K562 (cell line): ENCODE measurements around the gene OLFML2B. TPM values are rescaled to one million over a fixed set of nuclear protein-coding genes. Genes with fewer than 3 reads are reported as not detected.

Experiments used
- ATAC-seq: fragments of 200-7000 bp; cut with Tn5 transposase; 3 replicates; pipeline ENCODE4 v1.9.1; 2020; ENCODE audit warnings: moderate library complexity
- BruUV-seq: library from RNA; stranded (reverse); fragments of 400-500 nt; replicated peaks from 2 replicates; lab custom pipeline; 2021; lab: Mats Ljungman, UMichigan
- CTCF ChIA-PET: fragments of 300-600 bp; formaldehyde crosslinking; extraction: SDS; loops from one replicate; lab custom pipeline; 2021; ENCODE audit warnings: low intra/inter-chr PET ratio; lab: Yijun Ruan, JAX
- POLR2A ChIA-PET: fragments of 300-600, 350-650 bp; sonication (Branson Sonifier 250); formaldehyde crosslinking; extraction: SDS; loops from one replicate; lab custom pipeline; 2021; ENCODE audit warnings: antibody characterized with exemption, inconsistent platforms; lab: Yijun Ruan, JAX
- DNase-seq, 4 experiments: peaks; one replicate each; pipeline versions ENCODE4 v3.0.0 to v3.0.0-alpha.2; 2011 to 2018; ENCODE audit warnings: low spot score in 3 of 4, mixed read lengths in 3 of 4; ENCODE audit errors: extremely low read depth in 1 of 4
- FAIRE-seq: peaks from 2 replicates; lab custom pipeline; 2011; peaks lifted over from hg19 to GRCh38; lab: Jason Lieb, UNC
- H2AFZ ChIP-seq: 2 replicates; pipeline ENCODE4 v1.6.0; 2011; ENCODE audit warnings: low read depth, low read length, control low read depth, inconsistent platforms
- H3K27ac ChIP-seq: fragments of 200-600 bp; 3 replicates; pipeline ENCODE4 v1.8.0; 2011; ENCODE audit warnings: low read depth, mild to moderate bottlenecking, control low read depth, inconsistent platforms, low read length, moderate library complexity, mixed read lengths; ENCODE audit errors: extremely low read depth
- H3K27me3 ChIP-seq, 2 experiments: fragments of 300-600 bp in 1 of 2; 2 replicates in 1 of 2; 3 replicates in 1 of 2; pipeline versions ENCODE4 v1.6.0 to v1.8.0; 2011; ENCODE audit warnings: inconsistent platforms in 2 of 2, low read length in 2 of 2, mild to moderate bottlenecking in 1 of 2, mixed read lengths in 1 of 2, moderate library complexity in 1 of 2; ENCODE audit not compliant: control insufficient read depth in 2 of 2, insufficient read depth in 2 of 2
- H3K36me3 ChIP-seq: fragments of 300-600 bp; 3 replicates; pipeline ENCODE4 v1.8.0; 2011; ENCODE audit warnings: mild to moderate bottlenecking, low read length, inconsistent platforms; ENCODE audit not compliant: control insufficient read depth, insufficient read depth
- H3K4me1 ChIP-seq, 2 experiments: fragments of 200-600 bp in 1 of 2; replicated peaks in 1 of 2; 2 replicates in 1 of 2; 3 replicates in 1 of 2; pipeline versions ENCODE4 v1.5.1 to v1.8.0; 2011; ENCODE audit warnings: inconsistent platforms in 2 of 2, low read length in 2 of 2, mild to moderate bottlenecking in 1 of 2, mixed read lengths in 1 of 2, moderate library complexity in 1 of 2; ENCODE audit not compliant: control insufficient read depth in 2 of 2, insufficient read depth in 2 of 2
- H3K4me2 ChIP-seq: 2 replicates; pipeline ENCODE4 v1.6.1; 2011; ENCODE audit warnings: low read length, control low read depth, inconsistent platforms, mixed read lengths; ENCODE audit not compliant: insufficient read depth
- H3K4me3 ChIP-seq: fragments of 200-600 bp; sonication (generic), shearing (Covaris generic); 2 replicates; pipeline ENCODE4 v1.5.1; 2016; ENCODE audit warnings: control low read depth, inconsistent platforms
- H3K79me2 ChIP-seq: fragments of 200-600 bp; 3 replicates; pipeline ENCODE4 v1.8.0; 2011; ENCODE audit warnings: low read length, inconsistent platforms; ENCODE audit not compliant: control insufficient read depth, insufficient read depth
- H3K9ac ChIP-seq, 2 experiments: 2 replicates each; pipeline versions ENCODE4 v1.6.0 to v1.6.1; 2011; ENCODE audit warnings: low read depth in 2 of 2, low read length in 2 of 2, control low read depth in 1 of 2, inconsistent platforms in 1 of 2, mild to moderate bottlenecking in 1 of 2, mixed read lengths in 1 of 2; ENCODE audit not compliant: insufficient read depth in 1 of 2
- H3K9me1 ChIP-seq: one replicate; pipeline ENCODE4 v1.6.0; 2011; ENCODE audit warnings: inconsistent platforms, mild to moderate bottlenecking, low read length, moderate library complexity; ENCODE audit not compliant: control insufficient read depth, insufficient read depth
- H3K9me3 ChIP-seq: replicated peaks from 2 replicates; pipeline ENCODE4 v1.5.1; 2011; ENCODE audit warnings: low read depth, low read length, inconsistent platforms; ENCODE audit not compliant: control insufficient read depth, insufficient read depth
- H4K20me1 ChIP-seq: replicated peaks from 2 replicates; pipeline ENCODE4 v1.6.1; 2011; ENCODE audit warnings: low read length, inconsistent platforms, mixed read lengths; ENCODE audit not compliant: control insufficient read depth, insufficient read depth
- ARID1B ChIP-seq: fragments of 450-650 bp; IDR thresholded peaks from 2 replicates; pipeline ENCODE4 v1.6.1; 2016; ENCODE audit warnings: antibody characterized with exemption, mild to moderate bottlenecking, inconsistent platforms
- ATF7 ChIP-seq: fragments of 450-650 bp; IDR thresholded peaks from 2 replicates; pipeline ENCODE4 v1.7.1; 2014; ENCODE audit warnings: mild to moderate bottlenecking, moderate library complexity
- KLF1 ChIP-seq: fragments of 450-650 bp; IDR thresholded peaks from 2 replicates; pipeline ENCODE4 v1.6.1; 2016; ENCODE audit warnings: missing genetic modification characterization, missing compliant biosample characterization
- MECOM ChIP-seq: fragments of 250-450 bp; sonication (Bioruptor Pico); IDR thresholded peaks from 2 replicates; pipeline ENCODE4 v1.8.0; 2022; ENCODE audit warnings: inconsistent platforms
- NBN ChIP-seq: fragments of 450-650 bp; IDR thresholded peaks from 2 replicates; pipeline ENCODE4 v1.6.1; 2016; ENCODE audit warnings: low read depth, mild to moderate bottlenecking
- POLR2AphosphoS2 ChIP-seq: IDR thresholded peaks from 2 replicates; pipeline ENCODE4 v1.6.1; 2012; ENCODE audit warnings: low read length, improper control_type of control experiment
- PTRF ChIP-seq: fragments of 450-650 bp; IDR thresholded peaks from 2 replicates; pipeline ENCODE4 v1.6.1; 2016; ENCODE audit warnings: mild to moderate bottlenecking, missing genetic modification characterization, missing compliant biosample characterization
- SP2 ChIP-seq: IDR thresholded peaks from 2 replicates; pipeline ENCODE4 v1.6.1; 2011; ENCODE audit warnings: mild to moderate bottlenecking, low read depth, low read length, moderate library complexity; ENCODE audit not compliant: poor library complexity, severe bottlenecking; ENCODE audit errors: extremely low read depth
- ZZZ3 ChIP-seq: fragments of 450-650 bp; IDR thresholded peaks from 2 replicates; pipeline ENCODE4 v1.6.1; 2016; ENCODE audit warnings: antibody characterized with exemption, mild to moderate bottlenecking, moderate library complexity
- WGBS: fragments of 100-300 bp; shearing (Covaris generic); methylation state at CpG from one replicate; pipeline ENCODE4 v1.1.6; 2016; ENCODE audit warnings: low coverage, mixed read lengths; ENCODE audit not compliant: insufficient coverage; ENCODE audit errors: missing lambda C conversion rate; 5-methylcytosine and 5-hydroxymethylcytosine counted together
- in situ Hi-C: fragments of 300-500 bp; cut with MboI; formaldehyde crosslinking; loops from 4 replicates; pipeline ENCODE4 v1.15.0; 2018; ENCODE audit warnings: inconsistent platforms, mixed read lengths
- intact Hi-C: fragments of 100-400 bp; cut with micrococcal nuclease; formaldehyde crosslinking; loops from 2 replicates; pipeline ENCODE4 v1.14.2; 2022
- polyA plus RNA-seq, 8 experiments: library from polyadenylated mRNA; depleted of rRNA in 4 of 8; stranded (reverse) in 5 of 8; unstranded in 3 of 8; fragments of >200 nt; fragmentation: Nextera tagmentation in 2 of 8; fragmentation: Illumina TruSeq in 1 of 8; extraction: Ambion mirVana in 2 of 8; extraction: Trizol in 1 of 8; gene quantifications; 2 replicates each; pipeline versions ENCODE4 v1.2.1 to v1.2.3, GENCODE V29; 2011 to 2014; ENCODE audit warnings: inconsistent platforms in 1 of 8, missing spikeins in 1 of 8
- total RNA-seq, 7 experiments: library from RNA; depleted of rRNA in 6 of 7; stranded (reverse); fragments of >200 nt in 6 of 7; fragmentation: Illumina TruSeq in 2 of 7; extraction: Trizol in 2 of 7; gene quantifications; 2 replicates each; pipeline versions ENCODE4 v1.2.1 to v1.2.3, GENCODE V29; 2011 to 2021; ENCODE audit warnings: low replicate concordance in 1 of 7
- TF ChIP-seq, protein P1 (sequence below): sonication (generic); formaldehyde crosslinking; IDR thresholded peaks from 2 replicates; pipeline ENCODE4 v1.8.1; 2023; ENCODE audit warnings: mild to moderate bottlenecking, missing genetic modification reagents
- TF ChIP-seq, protein P2 (sequence below): sonication (generic); formaldehyde crosslinking; IDR thresholded peaks from 2 replicates; pipeline ENCODE4 v1.8.1; 2023; ENCODE audit warnings: missing genetic modification reagents, mild to moderate bottlenecking, borderline replicate concordance
- TF ChIP-seq, protein P3 (sequence below): fragments of 450-650 bp; formaldehyde crosslinking; IDR thresholded peaks from 2 replicates; pipeline ENCODE4 v1.4.0; 2020; ENCODE audit warnings: mild to moderate bottlenecking, moderate library complexity
- TF ChIP-seq, protein P4 (sequence below): fragments of 450-650 bp; IDR thresholded peaks from 2 replicates; pipeline ENCODE4 v1.6.1; 2016; ENCODE audit warnings: missing biosample characterization, missing genetic modification characterization

OLFML2B gene
- total and polyA plus RNA-seq, 9 of the 15 experiments (the other 6 are each of a cell fraction or from before 2014, with no cell fraction given) = not detected

DNA sequence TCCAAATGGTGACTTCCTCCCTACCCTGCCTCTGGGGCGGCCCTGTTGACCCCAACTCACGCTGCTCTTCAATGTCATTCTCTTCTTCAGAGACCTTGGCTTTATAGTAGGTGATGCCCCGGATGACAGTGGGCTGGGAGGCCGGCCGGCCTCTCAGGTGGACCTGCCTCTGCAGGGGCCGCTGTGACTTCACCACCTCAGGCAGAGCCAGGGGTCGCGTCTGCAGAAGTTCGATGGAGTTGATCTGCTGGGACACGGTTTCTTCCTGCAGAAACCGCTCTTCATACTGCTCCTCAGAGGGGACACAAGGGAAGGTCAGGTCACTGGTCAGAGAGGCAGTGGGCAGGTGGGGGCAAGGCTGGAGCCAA, 23.6 kb downstream of the OLFML2B start:
- H3K4me1 ChIP-seq = no peaks in the 10 kb centered on the region; a peak in 1 of 5 replicates
- in situ Hi-C loops (loop anchor here (25.0 kb wide), 1 partner anchor 538 kb away; no protein-coding TSS in a partner anchor), intact Hi-C loops (no loop called here)
- no peak for DNase-seq
- ChIA-PET POLR2A (interaction anchor here (0.7 to 0.8 kb wide), 2 partner anchors 26 to 561 kb away, joined by 3 to 4 read pairs; no protein-coding TSS in a partner anchor), CTCF (no interaction called here)
- H3K9ac ChIP-seq = no peak overlapping the region
- no peak for ATAC-seq
- H3K4me2 ChIP-seq = no peak overlapping the region
- no peaks in the 10 kb centered on the region for H3K9me1 ChIP-seq
- no peak overlapping the region for H2AFZ ChIP-seq
- H3K27me3 ChIP-seq = peaks cover 53 to 78% of the 10 kb centered on the region in 2 experiments; a peak in 4 of 5 replicates
- no peaks in the 10 kb centered on the region for H3K79me2 ChIP-seq
- no peaks in the 10 kb centered on the region for H4K20me1 ChIP-seq
- WGBS = 3% methylated on average over 10 of the region's 11 CpGs
- FAIRE-seq = no peak
- no peaks in the 10 kb centered on the region for H3K36me3 ChIP-seq
- H3K4me3 ChIP-seq = no peak overlapping the region
- no peaks in the 10 kb centered on the region for H3K9me3 ChIP-seq
- no peak overlapping the region for H3K27ac ChIP-seq
- BruUV-seq = no TSS peak
- TF ChIP-seq, protein P1, sequence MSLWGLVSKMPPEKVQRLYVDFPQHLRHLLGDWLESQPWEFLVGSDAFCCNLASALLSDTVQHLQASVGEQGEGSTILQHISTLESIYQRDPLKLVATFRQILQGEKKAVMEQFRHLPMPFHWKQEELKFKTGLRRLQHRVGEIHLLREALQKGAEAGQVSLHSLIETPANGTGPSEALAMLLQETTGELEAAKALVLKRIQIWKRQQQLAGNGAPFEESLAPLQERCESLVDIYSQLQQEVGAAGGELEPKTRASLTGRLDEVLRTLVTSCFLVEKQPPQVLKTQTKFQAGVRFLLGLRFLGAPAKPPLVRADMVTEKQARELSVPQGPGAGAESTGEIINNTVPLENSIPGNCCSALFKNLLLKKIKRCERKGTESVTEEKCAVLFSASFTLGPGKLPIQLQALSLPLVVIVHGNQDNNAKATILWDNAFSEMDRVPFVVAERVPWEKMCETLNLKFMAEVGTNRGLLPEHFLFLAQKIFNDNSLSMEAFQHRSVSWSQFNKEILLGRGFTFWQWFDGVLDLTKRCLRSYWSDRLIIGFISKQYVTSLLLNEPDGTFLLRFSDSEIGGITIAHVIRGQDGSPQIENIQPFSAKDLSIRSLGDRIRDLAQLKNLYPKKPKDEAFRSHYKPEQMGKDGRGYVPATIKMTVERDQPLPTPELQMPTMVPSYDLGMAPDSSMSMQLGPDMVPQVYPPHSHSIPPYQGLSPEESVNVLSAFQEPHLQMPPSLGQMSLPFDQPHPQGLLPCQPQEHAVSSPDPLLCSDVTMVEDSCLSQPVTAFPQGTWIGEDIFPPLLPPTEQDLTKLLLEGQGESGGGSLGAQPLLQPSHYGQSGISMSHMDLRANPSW (CRISPR knock-in tag) = no peak
- TF ChIP-seq, protein P2, sequence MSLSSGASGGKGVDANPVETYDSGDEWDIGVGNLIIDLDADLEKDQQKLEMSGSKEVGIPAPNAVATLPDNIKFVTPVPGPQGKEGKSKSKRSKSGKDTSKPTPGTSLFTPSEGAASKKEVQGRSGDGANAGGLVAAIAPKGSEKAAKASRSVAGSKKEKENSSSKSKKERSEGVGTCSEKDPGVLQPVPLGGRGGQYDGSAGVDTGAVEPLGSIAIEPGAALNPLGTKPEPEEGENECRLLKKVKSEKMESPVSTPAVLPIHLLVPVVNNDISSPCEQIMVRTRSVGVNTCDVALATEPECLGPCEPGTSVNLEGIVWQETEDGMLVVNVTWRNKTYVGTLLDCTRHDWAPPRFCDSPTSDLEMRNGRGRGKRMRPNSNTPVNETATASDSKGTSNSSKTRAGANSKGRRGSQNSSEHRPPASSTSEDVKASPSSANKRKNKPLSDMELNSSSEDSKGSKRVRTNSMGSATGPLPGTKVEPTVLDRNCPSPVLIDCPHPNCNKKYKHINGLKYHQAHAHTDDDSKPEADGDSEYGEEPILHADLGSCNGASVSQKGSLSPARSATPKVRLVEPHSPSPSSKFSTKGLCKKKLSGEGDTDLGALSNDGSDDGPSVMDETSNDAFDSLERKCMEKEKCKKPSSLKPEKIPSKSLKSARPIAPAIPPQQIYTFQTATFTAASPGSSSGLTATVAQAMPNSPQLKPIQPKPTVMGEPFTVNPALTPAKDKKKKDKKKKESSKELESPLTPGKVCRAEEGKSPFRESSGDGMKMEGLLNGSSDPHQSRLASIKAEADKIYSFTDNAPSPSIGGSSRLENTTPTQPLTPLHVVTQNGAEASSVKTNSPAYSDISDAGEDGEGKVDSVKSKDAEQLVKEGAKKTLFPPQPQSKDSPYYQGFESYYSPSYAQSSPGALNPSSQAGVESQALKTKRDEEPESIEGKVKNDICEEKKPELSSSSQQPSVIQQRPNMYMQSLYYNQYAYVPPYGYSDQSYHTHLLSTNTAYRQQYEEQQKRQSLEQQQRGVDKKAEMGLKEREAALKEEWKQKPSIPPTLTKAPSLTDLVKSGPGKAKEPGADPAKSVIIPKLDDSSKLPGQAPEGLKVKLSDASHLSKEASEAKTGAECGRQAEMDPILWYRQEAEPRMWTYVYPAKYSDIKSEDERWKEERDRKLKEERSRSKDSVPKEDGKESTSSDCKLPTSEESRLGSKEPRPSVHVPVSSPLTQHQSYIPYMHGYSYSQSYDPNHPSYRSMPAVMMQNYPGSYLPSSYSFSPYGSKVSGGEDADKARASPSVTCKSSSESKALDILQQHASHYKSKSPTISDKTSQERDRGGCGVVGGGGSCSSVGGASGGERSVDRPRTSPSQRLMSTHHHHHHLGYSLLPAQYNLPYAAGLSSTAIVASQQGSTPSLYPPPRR = no peak
- TF ChIP-seq ARID1B (no peak), POLR2AphosphoS2 (no peak), NBN (no peak), ZZZ3 (no peak), SP2 (no peak), PTRF (tag) (no peak), KLF1 (tag) (no peak), ATF7 (no peak), MECOM (CRISPR knock-in tag) (no peak)
- TF ChIP-seq, protein P3, sequence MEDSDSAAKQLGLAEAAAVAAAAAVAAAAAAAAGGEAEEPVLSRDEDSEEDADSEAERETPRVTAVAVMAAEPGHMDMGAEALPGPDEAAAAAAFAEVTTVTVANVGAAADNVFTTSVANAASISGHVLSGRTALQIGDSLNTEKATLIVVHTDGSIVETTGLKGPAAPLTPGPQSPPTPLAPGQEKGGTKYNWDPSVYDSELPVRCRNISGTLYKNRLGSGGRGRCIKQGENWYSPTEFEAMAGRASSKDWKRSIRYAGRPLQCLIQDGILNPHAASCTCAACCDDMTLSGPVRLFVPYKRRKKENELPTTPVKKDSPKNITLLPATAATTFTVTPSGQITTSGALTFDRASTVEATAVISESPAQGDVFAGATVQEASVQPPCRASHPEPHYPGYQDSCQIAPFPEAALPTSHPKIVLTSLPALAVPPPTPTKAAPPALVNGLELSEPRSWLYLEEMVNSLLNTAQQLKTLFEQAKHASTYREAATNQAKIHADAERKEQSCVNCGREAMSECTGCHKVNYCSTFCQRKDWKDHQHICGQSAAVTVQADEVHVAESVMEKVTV (CRISPR knock-in tag) = no peak
- TF ChIP-seq, protein P4, sequence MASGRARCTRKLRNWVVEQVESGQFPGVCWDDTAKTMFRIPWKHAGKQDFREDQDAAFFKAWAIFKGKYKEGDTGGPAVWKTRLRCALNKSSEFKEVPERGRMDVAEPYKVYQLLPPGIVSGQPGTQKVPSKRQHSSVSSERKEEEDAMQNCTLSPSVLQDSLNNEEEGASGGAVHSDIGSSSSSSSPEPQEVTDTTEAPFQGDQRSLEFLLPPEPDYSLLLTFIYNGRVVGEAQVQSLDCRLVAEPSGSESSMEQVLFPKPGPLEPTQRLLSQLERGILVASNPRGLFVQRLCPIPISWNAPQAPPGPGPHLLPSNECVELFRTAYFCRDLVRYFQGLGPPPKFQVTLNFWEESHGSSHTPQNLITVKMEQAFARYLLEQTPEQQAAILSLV (tag) = no peak
